Stimulated activated CD8-positive, alpha-beta memory T cell treated with anti-CD3 and anti-CD28 coated beads, Interleukin-15, amount 100 ng/mL, for 24 hours (primary cell): ENCODE results near the gene LARP4B.

Source experiments
- DNase-seq: peaks from one replicate; pipeline ENCODE4 v3.0.0-alpha.2; 2020; ENCODE audit warnings: low read depth

LARP4B gene

DNA sequence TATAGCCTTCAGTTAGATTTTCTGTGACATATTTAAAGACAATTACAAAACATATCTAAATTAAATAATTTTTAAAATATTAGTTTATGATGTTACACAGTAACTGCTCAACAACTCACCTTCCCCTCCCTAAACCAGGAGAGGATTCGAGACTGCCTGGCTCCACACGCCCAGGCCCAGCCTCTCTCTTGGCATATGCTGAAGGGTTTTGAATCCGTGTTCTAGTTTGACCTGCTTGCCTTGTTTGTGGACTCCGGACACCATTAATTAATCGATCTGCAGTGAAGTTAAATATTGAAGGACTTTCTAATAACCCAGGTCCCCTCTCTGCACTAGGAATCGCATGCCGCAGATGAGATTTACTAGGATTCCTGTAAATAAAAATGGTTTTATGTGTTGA is 106.6 kb downstream of the LARP4B start:
- DNase-seq, result no peak

DNA sequence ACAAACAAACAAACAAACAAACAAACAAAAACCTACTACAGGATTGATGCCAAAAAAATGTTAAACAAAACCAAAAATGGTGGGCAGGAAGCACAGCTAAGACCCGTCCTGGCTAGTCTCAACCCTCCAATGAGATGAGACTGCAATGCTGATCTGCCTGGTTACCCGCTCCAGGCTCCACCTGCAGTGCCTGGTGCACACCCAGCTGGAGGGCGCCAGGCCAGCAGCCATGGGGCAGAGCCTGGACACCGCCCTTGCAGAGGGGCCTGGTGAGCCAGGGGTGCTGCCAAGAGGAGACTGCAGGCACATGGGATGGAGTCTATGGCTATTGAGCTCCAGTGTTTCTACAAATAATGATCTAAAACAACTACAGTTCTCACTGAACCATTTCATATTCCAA is 107.0 kb downstream of the LARP4B start:
- DNase-seq, result no peak

DNA sequence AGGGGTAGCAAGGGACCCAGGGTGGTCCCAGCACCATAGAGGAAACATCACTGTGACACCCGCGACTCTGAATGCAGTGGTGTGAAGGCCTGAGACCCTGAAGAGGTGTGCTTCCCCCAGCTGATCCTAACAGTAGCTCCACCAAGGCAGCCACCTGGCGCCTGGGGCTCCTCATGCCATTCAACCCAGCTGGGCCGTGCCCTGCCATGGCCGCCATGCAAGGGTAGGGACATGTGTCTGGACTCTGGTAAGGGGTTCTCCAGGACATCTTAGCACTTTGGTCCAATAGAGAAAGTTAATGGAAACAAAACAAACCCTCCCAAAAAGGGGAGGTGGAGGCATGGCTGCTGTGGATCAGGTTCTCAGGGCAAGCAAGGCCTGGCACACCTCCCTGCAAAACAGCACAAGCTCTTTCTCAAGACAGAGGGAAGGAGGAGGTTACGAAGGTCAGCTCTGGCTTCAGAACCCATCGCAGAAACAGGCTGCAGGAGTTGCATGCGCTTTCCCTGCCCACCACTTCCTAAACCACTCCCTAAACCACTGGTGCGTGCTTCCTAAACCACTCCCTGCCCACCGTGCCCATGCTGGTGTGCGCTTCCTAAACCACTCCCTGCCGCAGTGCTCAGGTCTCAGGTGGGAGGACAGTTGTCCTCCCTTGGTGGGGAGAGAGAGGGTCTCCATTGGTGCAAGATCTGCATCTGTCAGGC is 108.7 kb downstream of the LARP4B start:
- no peak for DNase-seq

DNA sequence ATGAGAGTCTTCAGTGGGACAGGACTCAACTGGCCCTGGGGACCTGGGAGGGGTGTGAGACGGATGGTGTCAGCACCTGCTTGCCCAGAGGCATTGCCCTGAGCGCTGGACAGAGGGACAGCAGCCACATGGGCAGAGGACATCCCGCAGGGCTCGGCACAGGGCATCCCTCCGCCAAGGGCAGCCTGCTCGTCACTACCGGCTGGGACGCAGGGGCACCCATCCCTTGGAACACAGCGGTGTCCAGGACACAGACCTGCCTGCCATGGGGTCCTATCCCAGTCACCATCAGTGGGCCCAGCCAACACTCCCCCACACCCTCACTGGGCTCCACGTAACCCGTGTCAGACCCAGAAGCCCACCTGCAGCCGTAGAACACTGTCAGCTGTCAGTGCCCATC is 109.3 kb downstream of the LARP4B start:
- DNase-seq, result no peak

DNA sequence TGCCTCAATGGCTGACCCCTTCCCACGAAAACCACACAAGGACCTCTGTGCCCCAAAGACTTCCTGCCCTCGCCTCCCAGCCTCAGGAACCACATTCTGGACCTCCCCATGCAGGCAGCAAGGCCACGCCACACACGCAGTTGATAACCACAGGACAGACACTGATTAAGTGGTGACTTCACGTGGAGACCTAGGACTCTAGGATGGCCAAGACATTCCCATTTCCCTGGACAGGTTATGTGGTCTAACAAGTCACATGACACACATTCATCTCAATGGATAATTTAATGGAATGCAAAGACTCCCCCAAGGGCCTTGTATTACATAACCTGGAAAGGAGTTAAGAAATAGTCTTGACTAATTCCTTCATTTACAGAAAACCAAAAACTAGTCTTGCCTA is 110.2 kb downstream of the LARP4B start:
- no peak for DNase-seq

DNA sequence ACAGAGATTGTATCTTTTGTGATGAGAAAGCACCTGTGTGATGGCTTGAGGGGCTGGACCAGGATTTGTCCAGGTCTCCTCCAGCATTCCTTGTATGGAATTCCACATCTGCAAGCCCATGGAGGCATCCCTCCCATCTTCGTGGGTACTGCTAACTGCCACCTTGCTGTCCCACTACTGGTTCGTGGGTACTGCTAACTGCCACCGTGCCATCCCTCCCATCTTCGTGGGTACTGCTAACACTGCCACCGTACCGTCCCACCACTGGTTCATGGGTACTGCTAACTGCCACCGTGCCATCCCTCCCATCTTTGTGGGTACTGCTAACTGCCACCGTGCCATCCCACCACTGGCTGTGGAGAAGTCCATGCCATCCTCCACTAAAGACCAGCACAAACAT is 111.7 kb downstream of the LARP4B start:
- DNase-seq, result no peak

DNA sequence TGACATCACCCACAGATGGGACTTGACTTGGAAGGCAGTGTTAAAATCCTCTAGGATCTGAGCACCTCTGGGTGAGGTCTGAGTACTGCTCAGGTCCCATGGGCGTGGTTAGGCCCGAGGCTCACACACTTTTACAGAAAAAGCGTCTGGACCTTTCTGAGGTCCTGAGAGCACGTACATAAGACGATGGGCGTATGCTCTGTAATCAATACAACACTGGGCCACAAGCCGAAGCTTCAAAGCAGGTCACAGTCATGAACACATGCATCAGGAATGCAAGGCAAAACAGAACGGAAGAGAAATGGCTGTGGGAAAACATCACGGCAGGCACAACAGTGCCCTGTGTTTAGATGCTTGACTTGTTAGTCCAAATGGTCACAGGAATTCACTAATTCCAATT is 112.2 kb downstream of the LARP4B start:
- DNase-seq, result no peak

DNA sequence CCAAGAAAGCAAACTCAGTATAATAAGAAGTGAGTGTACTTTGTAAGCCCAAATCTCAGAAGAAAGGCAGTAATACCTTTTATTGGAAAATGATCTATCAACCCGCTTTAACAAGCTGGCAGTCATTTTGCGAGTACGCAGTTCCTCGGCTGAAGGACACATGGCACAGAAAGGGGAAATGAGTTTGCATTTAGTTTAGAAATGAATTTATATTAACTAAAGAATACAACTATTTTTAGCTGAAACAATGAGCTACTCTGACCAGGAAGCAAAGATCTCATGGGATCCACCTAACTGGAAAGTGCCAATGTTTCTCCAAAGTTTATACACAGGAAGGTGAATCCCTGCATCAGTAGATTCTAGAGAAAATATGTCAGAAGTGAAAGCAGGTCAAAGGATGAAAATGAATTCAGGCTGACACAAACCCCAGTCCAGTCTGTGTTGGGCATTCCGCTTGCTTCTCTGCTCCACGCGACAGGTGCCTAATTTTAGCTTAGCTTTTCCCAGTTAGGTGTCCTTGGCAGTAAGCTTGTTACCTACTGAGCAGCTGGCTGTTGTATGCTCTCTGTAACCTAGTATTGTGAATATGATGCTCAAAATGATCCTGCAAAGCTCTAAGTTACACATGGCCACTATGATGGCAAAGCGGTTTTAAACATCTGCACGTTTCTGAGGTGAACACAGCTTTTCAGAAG is 112.8 kb downstream of the LARP4B start:
- no peak for DNase-seq

DNA sequence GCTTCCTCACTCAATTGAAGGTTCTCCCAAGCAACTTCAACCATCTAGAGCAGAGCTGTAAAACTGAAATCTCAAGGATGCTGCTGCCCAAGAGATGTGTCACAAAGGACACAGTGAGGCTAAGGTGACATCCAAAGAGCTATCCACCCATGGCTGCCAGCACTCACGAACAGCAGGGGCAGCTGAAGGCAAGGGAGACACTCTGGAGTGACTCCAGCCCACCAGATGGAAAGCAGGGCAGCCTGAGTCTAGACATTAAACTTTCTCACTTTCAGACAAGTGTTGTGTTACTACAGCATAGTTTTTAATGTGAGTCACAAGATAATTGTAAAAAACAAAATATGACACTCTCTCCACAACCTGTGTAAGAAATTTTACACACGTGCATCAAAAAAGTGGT is 113.5 kb downstream of the LARP4B start:
- no peak for DNase-seq

DNA sequence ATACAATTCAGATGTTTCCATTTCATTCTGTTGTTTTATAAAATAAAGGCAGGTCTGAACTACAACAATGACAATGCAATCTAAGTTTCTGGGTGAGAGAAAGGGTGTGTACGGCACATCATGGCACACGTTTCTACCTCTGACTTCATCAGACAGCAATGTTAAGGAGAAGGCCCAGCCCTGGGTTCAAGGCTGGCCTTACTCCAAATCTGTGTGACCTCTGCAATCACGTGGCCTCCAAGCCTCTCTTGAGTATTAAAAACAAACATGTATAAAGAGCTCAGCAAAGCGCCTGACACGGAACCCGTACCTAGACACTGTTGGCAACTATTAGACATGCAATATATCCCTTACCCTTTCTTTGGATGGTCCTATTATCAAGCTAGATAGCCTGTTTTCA is 114.1 kb downstream of the LARP4B start:
- DNase-seq, result no peak

DNA sequence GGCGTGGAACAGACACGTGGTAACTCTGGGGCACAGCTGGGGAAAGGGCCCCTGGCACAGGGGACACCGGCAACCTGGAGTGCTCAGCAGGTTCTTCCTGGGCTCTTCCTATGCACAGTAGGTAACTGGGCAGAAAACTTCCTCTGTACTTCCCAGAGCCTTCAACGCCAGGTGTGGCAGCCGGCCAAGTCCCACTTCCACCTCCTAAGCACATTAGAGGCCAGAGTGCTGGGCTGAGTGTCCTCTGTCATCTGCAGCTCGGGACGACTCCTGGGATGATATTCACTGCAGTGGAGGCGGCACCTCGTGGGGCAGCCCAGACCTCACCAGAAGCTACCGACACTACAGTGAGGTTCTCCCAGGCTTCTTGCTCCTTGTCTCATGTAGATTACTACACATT is 114.5 kb downstream of the LARP4B start:
- DNase-seq, result no peak

DNA sequence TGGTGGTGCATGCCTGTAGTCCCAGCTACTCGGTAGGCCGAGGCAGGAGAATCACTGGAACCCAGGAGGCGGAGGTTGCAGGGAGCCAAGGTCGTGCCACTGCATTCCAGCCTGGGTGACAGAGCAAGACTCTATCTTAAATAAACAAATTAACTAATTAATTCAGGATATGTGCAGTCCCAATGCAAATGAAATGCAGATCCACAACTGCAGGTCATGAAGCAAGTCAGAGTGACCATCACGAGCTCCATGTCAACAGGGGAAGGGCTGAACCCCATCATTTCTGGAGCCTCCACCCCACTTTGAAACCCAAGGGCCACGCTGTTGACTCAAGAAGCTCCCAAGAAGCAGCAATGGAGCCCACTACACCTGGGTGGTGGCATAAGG is 115.4 kb downstream of the LARP4B start:
- no peak for DNase-seq

DNA sequence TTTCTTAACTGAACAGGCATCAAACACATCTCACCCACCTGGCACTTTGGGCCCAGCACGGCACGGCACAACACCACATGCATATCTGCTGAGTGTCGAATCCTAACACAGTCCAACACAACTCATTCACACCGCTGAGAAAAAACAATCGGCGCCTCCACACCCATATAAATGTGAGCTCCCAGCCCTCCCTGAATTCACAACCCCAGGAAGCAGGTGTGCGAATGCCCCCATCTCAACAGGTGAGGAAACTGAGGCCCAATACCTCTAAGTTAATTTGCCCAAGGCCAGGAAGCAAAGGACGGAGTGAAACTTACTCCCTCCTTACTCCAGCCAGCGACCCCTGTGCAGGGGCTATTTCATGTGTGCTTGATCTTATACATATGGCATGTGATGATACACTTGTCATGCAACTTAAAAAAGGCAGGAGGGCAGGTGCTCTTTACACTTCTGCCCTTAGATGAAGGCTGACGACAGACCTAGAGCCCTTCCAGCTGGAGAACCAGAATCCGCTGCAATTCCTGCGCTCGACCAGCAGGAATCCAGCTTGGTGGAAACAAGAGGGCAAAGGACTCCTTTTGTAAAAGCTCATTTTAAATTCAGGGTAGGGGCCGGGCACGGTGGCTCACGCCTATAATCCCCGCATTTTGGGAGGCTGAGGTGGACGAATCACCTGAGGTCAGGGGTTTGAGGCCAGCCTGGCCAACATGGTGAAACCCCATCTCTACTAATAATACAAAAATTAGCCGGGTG is 116.0 kb downstream of the LARP4B start:
- DNase-seq, result no peak

DNA sequence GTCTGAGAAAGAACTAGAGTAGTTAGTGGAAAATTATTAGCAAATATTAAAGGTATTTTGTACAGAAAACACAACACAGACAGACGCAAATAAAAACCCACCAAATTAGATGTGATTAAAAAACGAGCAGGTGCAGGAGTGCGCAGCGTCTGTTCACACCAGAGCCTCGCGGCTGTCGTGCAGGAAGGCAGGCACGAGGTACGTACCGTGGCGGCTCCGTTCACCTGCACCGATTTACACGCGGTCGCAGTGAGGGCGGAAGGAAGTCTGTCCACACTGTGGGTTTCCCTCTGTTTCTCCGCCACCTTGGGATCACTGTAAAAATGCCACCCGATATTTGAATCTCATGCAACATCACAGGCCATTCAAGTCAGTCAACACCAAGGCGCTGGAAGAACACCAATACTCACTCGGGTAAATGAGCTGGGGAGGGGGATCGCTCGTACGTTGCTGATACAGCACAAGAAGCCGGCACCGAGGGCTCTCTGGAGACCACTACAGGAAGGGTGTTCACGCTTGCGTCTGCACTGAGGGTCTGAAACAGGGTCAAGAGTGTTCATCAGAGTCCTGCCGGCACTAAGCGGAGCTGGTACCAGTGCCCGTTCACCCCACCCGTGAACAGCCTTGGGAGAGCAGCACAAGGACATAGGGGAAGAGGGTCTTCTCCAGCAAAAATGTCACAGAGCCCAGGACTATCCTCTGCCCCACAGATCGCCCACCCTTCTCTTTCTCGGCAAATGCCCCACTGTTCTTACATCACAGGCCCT is 116.8 kb downstream of the LARP4B start:
- DNase-seq, result no peak

DNA sequence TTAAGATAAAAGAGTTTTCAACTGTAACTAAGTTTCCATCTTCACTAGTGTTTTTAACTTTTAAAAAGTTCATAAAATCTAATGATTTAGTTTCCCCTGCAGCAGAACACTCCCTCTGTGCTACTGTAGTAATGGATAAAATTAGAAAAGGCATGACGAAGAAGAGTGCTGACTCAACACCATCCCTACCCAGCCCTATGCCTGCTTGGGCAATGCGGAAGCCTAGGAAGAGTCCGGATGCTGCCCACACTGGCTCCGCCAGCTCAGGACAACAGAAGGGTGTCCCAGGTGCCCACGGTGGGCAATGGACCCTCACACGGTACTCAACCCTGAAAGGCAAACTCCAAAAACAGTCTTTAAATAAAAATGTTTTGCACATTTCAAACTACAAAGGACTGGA is 118.2 kb downstream of the LARP4B start:
- DNase-seq, result no peak

DNA sequence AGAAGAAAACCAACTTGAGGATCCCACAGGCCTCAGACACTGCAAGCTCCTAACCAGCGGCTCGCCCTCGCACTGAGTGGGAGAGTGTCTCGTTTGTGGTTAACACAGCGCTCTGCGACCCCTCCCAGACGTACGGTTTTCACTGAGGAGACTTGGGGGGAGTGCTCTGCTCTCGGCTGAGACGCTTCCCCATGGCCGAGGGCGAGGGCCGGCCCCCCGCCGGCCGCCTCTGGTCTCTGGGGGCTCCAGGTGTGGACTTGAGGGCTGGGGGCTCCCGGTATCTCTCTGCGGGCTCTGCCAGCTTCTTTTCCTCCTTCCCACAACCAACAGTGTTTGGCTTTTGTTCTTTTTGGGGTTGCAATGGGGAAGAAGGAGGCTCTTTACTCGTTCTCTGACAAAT is 118.7 kb downstream of the LARP4B start:
- no peak for DNase-seq

DNA sequence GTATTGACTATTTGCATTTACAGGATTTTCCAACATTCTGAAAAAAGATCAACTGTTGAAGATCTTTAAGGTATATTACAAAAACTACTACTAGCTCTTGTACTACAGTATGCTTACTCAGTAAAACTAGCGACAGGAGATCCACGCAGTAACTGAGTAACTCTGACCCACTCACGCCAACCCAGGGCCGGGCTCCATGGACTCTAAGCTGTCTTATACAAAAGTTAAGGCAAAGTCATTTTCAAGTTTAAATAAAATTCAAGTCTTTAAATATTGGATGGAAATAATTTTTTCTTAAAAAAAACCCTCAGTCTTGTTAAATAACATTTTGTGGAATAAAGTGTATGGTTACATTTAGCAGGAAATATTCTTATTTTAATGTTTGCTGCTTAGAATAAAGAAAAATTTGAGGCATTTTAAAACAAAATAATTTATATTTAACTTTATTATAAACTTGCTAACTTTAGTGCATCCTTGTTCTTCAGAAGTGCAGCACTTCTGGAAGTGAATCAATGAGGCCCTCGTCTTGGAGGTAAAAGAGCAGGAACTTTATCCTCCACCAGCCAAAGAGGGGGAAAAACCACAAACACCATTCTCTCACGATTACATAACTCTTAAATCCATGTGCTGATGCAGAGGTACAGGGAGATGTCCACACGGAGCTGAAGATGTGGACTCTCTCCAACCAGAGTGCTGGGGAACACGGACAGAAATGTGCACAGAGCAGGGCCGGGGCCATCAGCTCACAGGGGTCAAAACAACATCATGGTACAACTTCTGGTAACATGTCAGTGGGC is 119.9 kb downstream of the LARP4B start:
- DNase-seq, result no peak

DNA sequence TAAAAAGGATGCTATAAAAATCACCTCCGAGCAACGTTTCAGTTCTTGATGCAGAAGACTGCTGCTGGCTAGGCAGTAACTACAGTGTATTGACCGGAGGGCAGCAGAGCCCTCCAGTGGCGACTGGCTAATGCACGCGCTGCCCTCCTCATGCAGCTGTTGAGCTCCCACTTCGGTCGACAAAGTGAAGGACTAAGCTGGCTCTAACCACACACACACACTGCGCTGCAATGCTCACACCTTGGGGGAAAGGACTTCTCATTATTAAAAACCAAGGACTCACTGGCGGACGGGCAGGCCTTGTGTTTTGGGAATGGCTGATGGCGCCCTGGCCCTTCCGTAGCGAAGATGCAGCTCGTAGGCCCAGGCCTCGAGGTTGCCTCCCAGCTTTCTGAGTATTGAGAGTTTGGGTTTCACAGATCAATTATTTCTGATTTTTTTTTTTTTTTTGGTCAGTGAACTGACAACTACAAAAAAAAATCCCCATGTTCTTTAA is 121.1 kb downstream of the LARP4B start:
- DNase-seq, result no peak

DNA sequence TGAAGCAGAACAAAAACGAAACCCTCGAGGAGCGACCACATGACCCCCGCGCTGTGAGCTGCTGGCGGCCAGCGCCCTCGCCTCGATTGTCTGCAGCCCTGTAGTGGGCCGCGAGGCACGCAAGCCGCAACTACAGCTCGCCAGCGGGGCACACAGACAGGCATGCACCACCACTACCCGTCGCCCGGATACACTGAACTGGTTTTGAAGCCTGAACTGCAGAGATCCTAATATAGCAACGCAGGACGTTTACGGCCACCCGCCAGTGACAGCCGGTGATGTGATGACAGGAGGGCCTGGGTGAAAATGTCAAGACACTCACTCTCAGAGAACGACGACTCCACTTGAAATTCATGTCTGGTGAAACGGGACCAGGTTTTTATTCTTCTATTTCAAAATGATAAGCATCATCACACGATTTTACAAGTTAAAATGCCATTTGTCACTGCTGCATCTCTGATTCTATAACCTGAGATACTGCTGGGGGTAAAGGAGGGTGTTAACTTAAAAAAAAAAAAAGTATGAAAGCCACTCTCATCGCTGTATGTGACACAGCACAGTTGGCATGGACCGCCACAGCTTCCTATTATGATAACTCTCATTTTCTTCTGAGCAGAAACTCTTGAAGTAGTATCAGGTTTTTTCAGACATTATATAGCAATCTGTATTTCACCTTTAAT is 121.7 kb downstream of the LARP4B start:
- DNase-seq, result no peak

DNA sequence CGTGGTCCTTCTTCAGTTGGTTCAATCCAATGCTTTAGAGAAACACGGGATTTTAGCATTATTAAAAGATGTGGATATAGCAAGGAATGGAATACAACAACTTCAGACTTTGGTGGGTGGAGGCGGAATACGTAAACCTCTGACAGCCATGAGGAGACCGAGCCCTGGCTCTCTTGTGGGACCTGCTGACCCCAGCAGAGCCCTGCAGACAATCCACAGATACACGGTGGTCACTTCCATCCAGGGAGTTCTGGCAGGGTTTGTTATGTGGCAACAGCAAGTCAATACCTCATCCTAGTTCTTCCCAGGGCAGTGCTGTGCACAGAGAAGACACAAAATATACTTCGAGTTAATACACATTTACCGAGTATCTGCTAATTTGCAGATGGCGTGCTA is 123.5 kb downstream of the LARP4B start:
- DNase-seq, result no peak
